GM18951 (cell line): ENCODE data around the gene WIPF1.

Source experiments
- POLR2A ChIP-seq: IDR thresholded peaks from 4 replicates; pipeline ENCODE4 v1.6.1; 2011; ENCODE audit warnings: mild to moderate bottlenecking; ENCODE audit not compliant: insufficient read length, insufficient read depth; ENCODE audit errors: extremely low read depth
- in situ Hi-C: fragments of 300-500 bp; cut with MboI; formaldehyde crosslinking; loops from one replicate; pipeline ENCODE4 v1.12.0; 2022; ENCODE audit warnings: low sequenced_read_pairs, mixed read lengths, inconsistent platforms; ENCODE audit not compliant: unreplicated experiment

The WIPF1 gene

DNA sequence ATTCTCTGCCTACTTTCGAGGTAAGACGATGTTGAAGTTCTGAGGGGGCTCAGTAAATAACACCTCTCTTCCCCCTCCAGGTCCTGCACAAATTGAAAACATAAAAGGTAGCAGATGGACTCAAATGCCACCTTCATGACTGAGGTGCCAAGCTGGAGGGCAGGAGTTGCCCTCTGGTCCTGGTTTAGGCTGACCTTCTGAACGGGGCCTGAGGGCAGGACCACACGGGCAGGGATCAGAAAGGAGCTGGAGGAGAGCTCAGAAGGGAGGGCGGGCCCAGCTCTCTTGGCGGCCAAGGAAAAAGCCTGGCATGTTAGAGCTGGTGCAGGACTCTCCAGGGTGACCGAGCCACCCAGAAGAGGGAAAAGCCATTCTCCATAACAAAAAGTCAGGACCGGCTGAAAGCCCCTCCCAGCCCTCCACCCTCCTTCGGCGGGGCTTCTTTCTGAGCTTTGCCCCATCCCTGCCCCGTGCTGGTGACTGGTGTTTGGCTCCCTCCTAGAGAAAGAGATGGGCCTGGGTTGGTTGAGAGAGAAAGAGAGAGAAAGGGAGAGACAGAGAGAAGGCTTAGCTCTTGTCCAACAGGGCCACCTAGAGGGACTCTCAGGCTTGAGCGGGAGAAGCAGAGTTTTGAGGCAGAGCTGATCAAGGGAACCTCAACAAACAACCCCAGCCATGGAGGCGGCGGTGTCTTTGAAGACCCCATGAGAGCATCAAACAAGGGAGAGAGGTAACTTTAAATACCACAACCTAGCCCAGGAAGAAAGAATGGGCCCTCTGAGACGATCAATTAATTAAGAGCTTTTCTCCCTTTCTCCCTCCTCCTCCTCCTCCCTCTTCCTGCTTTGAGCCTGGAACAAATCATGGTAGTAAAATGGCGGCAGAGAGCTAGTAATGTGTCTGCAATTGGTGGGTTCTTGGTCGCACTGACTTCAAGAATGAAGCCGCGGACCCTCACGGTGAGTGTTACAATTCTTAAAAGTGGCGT lies 50.8 kb downstream of the WIPF1 start:
- no peak for TF ChIP-seq POLR2A
- in situ Hi-C loops: no loop called here

DNA sequence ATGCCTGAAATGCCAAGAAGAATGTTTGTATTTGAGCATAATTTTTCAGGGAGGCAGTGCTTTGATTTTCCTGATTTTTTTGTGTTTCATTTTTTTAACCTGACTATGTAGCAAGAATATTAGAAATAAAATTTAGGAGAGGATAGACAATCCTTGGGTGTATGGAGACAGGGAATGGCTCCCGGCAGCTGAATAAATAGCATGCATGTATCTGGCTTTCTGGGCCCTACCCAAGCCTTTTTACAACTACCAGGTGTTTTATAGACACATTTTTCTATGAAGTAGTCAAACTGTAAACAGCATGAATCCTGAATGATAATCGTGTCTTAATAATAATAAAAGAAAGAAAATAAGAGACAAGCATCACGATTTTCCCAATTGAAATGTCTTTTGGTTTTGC lies 52.4 kb downstream of the WIPF1 start:
- in situ Hi-C loops: no loop called here
- TF ChIP-seq POLR2A: no peak

DNA sequence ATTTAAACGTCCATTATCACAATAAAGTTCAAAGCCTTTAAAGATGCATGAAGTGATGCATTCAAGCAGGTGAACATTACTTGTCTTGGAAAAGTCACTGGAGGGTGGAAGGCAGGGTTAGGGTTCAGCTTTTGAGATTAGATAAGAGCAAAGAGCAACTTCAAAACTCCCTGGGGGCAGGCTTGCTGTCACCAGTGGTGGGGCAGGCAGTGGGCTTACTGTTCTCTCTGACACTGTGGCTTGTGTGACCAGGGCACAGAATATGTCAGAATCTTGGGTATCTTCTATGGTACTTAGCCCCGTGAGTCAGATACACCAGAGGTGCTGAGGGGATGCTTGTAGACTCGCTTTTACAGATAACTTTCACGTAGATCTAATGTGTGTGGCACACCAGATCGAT lies 52.8 kb downstream of the WIPF1 start:
- TF ChIP-seq POLR2A: no peak
- in situ Hi-C loops: no loop called here

DNA sequence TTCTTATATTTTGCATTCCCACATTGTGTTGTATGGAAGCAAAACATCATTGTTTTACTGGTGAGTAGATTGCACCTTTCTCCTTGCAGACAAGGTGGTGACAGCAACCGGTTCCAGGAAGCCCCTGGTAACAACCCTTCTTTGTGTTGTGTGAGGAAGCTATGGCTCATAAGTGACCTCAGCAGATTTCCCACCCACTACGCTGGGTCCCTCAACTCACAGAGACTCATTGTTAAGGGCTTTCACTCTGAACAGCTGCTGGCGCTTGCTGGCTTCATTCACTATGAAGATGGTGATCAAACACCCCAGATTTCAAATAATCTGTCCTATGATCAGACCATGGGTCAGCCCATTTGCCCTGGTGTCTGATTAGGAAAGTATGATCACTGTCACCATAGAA lies 53.4 kb downstream of the WIPF1 start:
- in situ Hi-C loops: no loop called here
- TF ChIP-seq POLR2A: no peak

DNA sequence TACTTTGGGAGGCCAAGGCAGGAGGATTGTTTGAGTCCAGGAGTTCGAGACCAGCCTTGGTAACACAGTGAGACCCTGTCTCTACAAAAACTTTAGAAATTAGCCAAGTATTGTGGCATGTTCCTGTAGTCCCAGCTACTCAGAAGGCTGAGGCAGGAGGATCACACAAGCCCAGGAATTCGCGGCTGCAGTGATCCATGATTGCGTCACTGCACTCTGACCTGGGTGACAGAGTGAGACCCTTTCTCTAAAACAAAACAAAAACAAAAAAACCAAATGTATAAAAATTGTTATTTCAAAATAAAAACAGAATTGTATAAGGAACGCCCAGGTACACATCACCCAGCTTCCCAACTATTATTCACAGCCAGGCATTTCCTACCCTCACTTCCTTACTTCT lies 56.7 kb downstream of the WIPF1 start:
- in situ Hi-C loops: no loop called here
- no peak for TF ChIP-seq POLR2A

DNA sequence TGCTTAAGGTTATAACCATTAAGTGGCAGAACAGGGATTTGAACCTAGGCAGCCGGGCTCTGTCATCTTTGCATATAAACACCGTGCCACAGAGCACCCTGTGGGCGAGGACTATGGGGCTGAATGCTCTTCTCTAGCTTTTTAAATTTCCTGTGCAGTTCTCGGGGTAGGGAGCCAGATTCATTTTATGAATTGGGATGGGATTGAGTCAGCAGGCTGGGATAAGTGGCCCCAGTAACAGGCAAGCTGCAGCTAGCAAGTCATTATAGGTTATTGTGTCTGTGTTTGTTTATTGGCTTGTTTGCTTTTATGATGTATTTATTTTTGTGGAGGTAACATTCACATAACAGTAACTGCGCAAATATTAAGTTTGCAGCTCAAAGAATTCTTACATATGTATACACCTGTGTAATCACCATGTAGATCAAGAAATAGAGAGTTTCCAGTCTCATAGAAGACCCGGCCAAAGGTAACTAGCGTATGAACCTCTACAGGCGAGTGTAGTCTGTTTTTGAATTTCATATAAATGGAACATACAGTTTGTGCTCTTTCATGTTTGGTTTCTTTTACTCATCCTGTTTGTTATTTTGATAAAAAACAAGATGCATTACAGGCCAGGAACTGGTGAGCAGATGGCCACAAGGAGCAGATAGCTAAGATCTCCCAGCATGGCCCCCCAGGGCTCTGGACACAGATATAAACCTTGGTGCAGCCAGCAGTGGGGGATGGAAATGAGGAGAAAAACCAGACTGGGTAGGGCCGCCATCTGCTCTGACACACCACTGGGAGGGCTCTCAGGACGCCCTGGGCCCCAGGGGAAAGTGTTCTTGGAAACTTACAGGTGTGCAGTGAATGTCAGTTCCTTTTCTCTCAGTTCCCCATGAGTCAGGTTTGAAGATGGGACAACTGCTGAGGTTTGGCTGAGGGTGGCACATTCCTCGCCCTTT lies 61.6 kb downstream of the WIPF1 start:
- no peak for TF ChIP-seq POLR2A
- in situ Hi-C loops: no loop called here

DNA sequence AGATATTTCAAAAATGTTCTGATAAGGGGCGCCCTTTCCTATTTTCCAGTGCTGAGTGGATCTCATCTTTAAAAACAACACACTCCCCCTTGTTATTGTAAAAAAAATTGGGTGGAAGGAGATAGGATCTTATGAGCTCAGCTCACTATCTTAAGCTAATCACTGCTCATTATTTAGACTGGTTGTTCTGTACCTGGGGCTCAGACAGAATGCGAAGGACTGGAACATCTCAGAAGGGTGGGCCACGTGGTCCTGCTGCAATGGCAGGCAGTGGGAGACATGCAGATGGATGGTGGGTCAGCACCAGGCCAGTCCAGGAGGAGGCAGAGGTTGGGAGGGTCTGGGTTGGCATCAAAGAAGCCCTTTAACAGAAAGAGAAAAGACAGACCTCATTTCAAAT lies 62.5 kb downstream of the WIPF1 start:
- in situ Hi-C loops: no loop called here
- TF ChIP-seq POLR2A: no peak

DNA sequence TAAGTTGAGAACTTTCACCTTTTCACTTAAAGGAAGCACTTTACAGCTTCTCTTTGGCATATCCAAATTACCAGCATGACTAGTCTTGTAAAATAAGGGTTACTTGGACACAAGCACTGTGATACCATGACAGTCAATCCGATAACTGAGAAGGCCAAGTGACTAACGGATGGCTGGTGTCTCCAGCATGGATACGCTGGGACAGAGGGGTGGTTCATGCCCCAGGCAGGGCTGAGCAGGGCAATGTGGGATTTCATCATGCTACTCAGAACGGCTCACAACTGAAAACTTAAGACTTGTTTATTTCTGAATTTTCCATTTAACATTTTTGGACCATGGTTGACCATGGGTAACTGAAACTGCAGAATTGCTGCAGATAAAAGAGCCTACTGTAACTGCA lies 67.7 kb downstream of the WIPF1 start:
- in situ Hi-C loops: loop anchor here (10.0 kb wide), 1 partner anchor 65 kb away; no protein-coding TSS in a partner anchor

DNA sequence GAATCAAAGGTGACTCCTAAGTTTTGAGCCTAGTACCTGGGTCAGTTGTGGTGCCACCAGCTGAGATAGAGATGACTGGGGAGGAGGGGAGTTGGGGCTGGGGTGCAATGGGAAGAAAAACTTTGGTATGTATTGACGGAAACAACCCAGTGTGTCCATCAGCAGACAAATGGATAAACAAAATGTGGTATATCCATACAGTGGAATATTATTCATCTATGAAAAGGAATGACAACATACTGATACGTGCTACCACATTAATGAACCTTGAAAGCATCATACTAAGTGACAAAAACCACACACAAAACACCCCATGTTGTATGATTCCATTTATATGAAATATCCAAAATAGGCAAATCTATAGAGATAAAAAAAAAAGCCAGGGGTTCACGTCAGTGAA lies 69.6 kb downstream of the WIPF1 start:
- in situ Hi-C loops: loop anchor here (10.0 kb wide), 1 partner anchor 63 kb away; no protein-coding TSS in a partner anchor
- TF ChIP-seq POLR2A: no peak

More for the DNA sequence above, 67.7 kb downstream of the WIPF1 start:
- TF ChIP-seq POLR2A: no peak

DNA sequence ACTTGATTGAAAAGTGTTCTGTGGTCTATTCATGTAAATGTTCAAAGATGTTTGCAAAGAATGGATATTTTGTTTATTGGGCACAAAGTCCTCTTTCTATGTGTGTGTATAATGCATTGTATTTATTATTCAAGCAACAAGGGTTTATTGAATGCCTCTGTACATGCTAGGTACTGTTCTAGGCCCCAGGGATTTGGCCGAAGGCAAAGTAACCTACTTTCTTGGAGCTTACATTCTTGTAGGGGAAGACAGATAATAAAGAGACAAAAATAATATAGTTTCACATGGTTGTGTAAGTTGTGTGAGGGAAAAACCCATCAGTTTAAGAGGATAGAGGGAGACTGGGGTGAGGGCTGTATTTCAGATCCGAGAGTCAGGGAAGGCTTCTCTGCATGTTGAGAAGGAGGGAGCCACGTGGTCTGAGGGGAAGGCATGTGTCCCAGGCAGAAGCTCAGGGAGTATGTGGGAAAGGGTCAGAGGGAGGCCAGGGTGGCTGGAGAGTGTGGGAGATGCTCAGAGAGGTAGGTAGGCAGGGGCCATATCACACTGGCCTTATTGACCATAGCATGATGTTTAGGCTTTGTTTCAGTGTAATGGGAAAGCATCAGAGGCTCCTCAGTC lies 70.4 kb downstream of the WIPF1 start:
- in situ Hi-C loops: loop anchor here (10.0 kb wide), 1 partner anchor 62 kb away; no protein-coding TSS in a partner anchor

DNA sequence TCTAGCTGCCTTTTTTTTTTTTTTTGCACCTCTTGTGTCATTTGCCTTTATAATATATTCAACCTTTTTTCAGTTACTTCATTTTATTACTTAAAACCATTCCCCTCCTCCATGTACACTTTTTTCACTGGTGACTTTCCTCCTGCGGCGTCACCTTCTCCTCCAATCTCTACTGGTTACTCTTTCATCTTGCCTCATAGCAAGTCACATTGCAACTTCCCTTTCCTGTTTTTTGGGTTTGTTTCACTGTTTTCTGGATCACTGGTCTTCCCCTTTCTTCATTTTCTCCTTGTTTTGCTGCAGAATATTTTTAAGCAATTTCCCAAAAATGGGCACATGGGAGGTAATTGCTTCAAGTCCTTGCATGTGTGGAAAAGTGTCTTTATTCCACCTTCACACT lies 73.1 kb downstream of the WIPF1 start:
- in situ Hi-C loops: loop anchor here (10.0 kb wide), 1 partner anchor 60 kb away; no protein-coding TSS in a partner anchor
- no peak for TF ChIP-seq POLR2A

More for the DNA sequence above, 70.4 kb downstream of the WIPF1 start:
- TF ChIP-seq POLR2A: no peak

DNA sequence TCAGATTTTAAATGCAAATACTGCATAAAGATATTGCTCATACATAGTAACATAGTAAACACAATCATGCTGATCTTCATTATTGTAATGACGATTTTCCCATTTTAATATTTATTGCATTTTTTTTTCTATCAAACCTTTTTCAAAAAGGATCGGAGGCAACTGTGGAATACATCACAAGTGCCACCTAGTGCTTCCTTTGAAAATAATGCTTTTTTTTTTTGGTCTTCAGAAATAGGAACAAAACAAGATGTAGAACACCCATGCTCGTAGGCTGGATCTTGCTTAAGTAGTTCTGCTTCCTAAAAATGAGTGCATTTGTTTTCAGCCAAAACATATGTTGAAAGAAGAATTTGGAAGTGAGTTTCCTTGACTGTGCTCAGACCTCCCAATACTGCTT lies 75.1 kb downstream of the WIPF1 start:
- in situ Hi-C loops: loop anchor here (10.0 kb wide), 1 partner anchor 58 kb away; no protein-coding TSS in a partner anchor
- no peak for TF ChIP-seq POLR2A

DNA sequence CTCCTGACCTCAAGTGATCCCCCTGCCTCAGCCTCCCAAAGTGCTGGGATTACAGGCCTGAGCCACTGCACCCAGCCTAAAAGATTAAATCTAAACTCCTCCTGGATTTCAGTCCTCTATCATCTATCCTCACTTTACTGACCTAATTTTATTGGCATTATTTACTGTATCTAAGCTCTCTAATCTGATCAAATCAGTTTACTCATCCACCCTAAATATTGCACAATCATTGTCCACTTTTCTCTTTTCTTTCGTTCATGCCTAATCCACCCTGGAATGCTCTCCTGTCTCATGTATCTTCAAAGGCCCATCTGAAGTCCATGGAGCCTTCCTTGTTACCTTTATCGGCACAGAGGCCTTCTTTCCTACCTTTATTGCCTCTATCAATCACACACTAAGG lies 79.2 kb downstream of the WIPF1 start:
- in situ Hi-C loops: no loop called here
- TF ChIP-seq POLR2A: no peak
